Mesothelial cell of epicardium (in vitro differentiated cells): ENCODE data around the gene PAX9. TPM values are rescaled to one million over a fixed set of nuclear protein-coding genes. Genes with fewer than 3 reads are reported as not detected.
A peak's percentile ranks its signal among the peaks of the same experiment; 100 is the strongest.

Source experiments
- DNase-seq, 2 experiments: peaks; one replicate each; pipeline ENCODE4 v3.0.0; 2021; ENCODE audit warnings: low spot score in 2 of 2; ENCODE audit not compliant: unreplicated experiment in 2 of 2
- H3K27ac Mint-ChIP-seq: 2 replicates; pipeline ENCODE4 v1.8.0; 2021; ENCODE audit warnings: mixed read lengths
- H3K27me3 Mint-ChIP-seq: 2 replicates; pipeline ENCODE4 v1.8.0; 2021; ENCODE audit warnings: low read depth, mixed read lengths
- H3K36me3 Mint-ChIP-seq: 2 replicates; pipeline ENCODE4 v1.8.0; 2021; ENCODE audit warnings: mixed read lengths
- H3K4me1 Mint-ChIP-seq: 2 replicates; pipeline ENCODE4 v1.8.0; 2021; ENCODE audit warnings: mixed read lengths
- H3K4me3 Mint-ChIP-seq: 2 replicates; pipeline ENCODE4 v1.8.0; 2021; ENCODE audit warnings: mild to moderate bottlenecking, moderate library complexity, mixed read lengths
- H3K9me3 Mint-ChIP-seq: 2 replicates; pipeline ENCODE4 v1.8.0; 2021; ENCODE audit warnings: mixed read lengths
- total RNA-seq: library from RNA; stranded (reverse); gene quantifications from 3 replicates; pipeline ENCODE4 v1.2.1, GENCODE V29; 2021
- TF ChIP-seq, protein P1 (sequence below): fragments of 200-600 bp; sonication (generic); IDR thresholded peaks from one replicate; pipeline ENCODE4 v1.5.0; 2021; ENCODE audit warnings: antibody characterized with exemption; ENCODE audit not compliant: unreplicated experiment

The PAX9 gene
- total RNA-seq, 1 donor from 2014 or later, result not detected

DNA sequence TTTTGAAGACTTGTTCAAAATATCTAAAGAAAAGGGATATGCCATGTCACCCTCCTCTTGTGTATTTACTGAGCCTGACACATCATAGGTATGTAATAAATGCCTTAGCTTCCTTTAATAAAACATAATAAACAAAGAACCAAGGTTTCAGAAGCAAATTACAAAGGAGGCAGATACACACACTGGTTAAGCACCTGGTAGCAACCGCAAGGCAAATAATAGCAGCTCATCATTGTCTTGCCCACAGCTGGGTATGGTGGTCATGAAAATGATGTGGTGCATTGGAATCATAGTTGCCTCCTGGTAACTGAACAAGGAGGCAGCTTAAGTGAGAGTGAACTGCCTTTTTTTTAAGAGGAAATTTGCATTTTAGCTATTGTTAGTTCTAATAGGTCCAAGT, 39.0 kb downstream of the PAX9 start:
- Mint-ChIP-seq H3K36me3 (peaks cover 5% of the 10 kb centered on the region), H3K27ac (no peak overlapping the region), H3K4me1 (peaks cover 8% of the 10 kb centered on the region), H3K4me3 (no peak overlapping the region), H3K27me3 (no peaks in the 10 kb centered on the region), H3K9me3 (peaks cover 24% of the 10 kb centered on the region)
- no peak for DNase-seq
- TF ChIP-seq, protein P1, sequence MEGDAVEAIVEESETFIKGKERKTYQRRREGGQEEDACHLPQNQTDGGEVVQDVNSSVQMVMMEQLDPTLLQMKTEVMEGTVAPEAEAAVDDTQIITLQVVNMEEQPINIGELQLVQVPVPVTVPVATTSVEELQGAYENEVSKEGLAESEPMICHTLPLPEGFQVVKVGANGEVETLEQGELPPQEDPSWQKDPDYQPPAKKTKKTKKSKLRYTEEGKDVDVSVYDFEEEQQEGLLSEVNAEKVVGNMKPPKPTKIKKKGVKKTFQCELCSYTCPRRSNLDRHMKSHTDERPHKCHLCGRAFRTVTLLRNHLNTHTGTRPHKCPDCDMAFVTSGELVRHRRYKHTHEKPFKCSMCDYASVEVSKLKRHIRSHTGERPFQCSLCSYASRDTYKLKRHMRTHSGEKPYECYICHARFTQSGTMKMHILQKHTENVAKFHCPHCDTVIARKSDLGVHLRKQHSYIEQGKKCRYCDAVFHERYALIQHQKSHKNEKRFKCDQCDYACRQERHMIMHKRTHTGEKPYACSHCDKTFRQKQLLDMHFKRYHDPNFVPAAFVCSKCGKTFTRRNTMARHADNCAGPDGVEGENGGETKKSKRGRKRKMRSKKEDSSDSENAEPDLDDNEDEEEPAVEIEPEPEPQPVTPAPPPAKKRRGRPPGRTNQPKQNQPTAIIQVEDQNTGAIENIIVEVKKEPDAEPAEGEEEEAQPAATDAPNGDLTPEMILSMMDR, result no peak

DNA sequence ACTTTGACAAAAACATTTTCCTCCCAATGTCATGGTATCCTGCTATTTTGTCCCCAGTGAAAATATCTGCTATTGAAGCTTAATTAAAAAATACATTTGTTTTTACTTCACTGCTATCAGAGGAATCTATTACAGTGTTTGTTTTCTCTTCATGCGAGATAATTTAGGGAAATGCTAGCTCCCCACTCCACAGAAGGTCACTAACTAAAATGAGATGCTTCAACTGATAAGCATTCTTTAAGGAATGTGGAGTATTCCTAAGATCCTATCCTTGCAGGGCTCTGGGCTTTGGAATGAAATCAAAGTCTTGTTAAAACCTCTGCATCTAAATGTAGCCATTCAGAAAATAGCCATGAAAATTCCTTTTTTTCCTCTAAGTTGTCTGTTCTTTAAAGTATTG, 39.5 kb downstream of the PAX9 start:
- Mint-ChIP-seq H3K4me1 (peaks cover 8% of the 10 kb centered on the region), H3K27ac (peak overlapping the region; percentile 76), H3K9me3 (peaks cover 22% of the 10 kb centered on the region), H3K36me3 (peaks cover 5% of the 10 kb centered on the region), H3K27me3 (no peaks in the 10 kb centered on the region), H3K4me3 (no peak overlapping the region)
- no peak for DNase-seq
- TF ChIP-seq, protein P1, result no peak

DNA sequence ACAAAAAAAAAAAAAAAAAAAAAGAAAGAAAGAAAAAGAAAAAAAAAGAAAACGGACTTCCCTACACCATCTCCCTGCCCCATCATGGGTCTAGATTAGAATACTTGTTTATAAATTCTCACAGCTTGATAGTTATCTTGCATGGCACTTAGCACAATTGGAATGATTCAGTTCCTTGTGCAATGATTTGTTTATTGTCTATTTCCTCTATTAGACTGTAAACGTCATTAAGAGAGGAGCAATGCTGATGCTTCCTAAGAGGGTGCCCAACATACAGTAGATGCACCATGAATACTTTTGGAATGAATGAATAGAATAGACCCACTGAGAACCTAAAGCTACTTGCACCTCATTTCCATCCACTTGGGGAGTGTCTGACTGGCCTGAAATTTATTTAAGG, 40.8 kb downstream of the PAX9 start:
- H3K36me3 Mint-ChIP-seq, result peaks cover 5% of the 10 kb centered on the region
- TF ChIP-seq, protein P1, result no peak
- H3K4me3 Mint-ChIP-seq, result no peak overlapping the region
- DNase-seq, result no peak
- no peak overlapping the region for H3K27ac Mint-ChIP-seq
- H3K4me1 Mint-ChIP-seq, result peaks cover 8% of the 10 kb centered on the region
- H3K27me3 Mint-ChIP-seq, result no peaks in the 10 kb centered on the region
- H3K9me3 Mint-ChIP-seq, result peaks cover 15% of the 10 kb centered on the region

DNA sequence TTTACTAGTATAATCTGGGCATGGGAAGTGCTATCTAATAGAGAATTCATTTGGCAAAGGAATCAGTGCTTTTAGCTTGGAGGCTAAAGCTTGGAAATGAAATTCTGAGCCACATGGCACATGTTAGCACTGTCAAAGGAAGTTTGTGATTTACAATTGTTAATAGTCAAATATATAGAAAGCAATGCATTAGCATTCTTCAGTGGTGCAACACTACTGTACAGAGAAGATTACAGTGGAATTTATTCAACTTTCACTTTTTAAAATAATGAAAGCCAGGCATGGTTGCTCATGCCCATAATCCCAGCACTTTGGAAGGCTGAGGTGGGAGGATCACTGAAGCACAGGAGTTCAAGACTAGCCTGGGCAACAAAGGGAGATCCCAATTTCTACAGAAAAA, 45.9 kb downstream of the PAX9 start:
- Mint-ChIP-seq H3K27me3 (peaks cover 1% of the 10 kb centered on the region), H3K36me3 (no peaks in the 10 kb centered on the region), H3K9me3 (no peaks in the 10 kb centered on the region), H3K27ac (no peak overlapping the region), H3K4me1 (peaks cover 7% of the 10 kb centered on the region), H3K4me3 (no peak overlapping the region)
- no peak for DNase-seq
- TF ChIP-seq, protein P1, result no peak

DNA sequence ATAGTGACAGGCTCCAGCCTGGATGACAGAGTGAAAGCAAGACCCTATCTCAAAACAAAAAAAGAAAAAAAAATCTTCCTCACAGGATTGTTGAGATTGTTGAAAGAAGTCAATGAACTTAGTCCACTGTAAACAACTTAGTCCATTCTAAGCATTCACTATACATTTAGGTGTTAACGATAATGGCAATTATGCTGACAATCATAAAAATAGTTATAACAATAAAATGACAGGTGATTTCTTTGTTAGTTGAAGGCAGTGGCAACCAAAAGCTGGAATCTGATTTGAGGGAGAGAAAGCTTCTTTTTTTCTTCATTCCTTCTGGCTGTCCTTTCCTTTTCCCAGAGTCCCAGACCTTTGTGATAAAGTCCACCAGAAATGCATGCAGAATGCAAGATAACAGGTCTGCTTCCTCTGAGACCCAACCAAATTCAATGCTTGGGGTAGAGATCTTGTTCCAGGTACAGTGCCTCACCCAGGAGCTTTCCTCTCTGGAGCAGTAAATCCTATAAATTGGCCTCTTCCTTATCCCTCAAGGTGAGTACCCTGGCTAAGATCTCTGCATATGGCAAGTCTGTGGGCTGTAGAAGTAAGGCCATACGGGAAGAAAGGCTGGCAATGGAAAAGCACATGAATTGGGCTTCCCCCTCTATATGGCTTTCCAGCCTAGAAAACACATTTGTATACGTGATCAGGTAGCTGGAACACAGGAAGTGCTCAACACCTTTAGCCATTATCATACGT, 52.5 kb downstream of the PAX9 start:
- Mint-ChIP-seq H3K4me3 (no peak overlapping the region), H3K9me3 (no peaks in the 10 kb centered on the region), H3K4me1 (peaks cover 23% of the 10 kb centered on the region), H3K27ac (no peak overlapping the region), H3K27me3 (peaks cover 7% of the 10 kb centered on the region), H3K36me3 (no peaks in the 10 kb centered on the region)
- TF ChIP-seq, protein P1, result no peak
- DNase-seq, result no peak
